Neural cell (in vitro differentiated cells): ENCODE results near the gene ATG4D. TPM values are rescaled to one million over a fixed set of nuclear protein-coding genes. Genes with fewer than 3 reads are reported as not detected.

ENCODE experiments used
- H2AFZ ChIP-seq: fragments of 200-600, 300-800 bp; sonication (generic), shearing (Covaris generic); 2 replicates; pipeline ENCODE4 v1.6.0; 2014; ENCODE audit warnings: low read depth, mild to moderate bottlenecking, antibody characterized with exemption, low read length, moderate library complexity
- H3F3A ChIP-seq: fragments of 200-600 bp; shearing (Covaris generic); 2 replicates; pipeline ENCODE4 v1.6.1; 2016; ENCODE audit warnings: mild to moderate bottlenecking, moderate library complexity, mixed read lengths, antibody characterized with exemption, low read length; ENCODE audit not compliant: insufficient read depth, poor library complexity, severe bottlenecking
- H3K27ac ChIP-seq: fragments of 200-600, 300-800 bp; sonication (generic), shearing (Covaris generic); 2 replicates; pipeline ENCODE4 v1.5.1; 2014; ENCODE audit warnings: mild to moderate bottlenecking, low read length, moderate library complexity
- H3K27me3 ChIP-seq: fragments of 300-800, 200-600 bp; sonication (generic), shearing (Covaris generic); 2 replicates; pipeline ENCODE4 v1.6.0; 2014; ENCODE audit warnings: mild to moderate bottlenecking, low read depth, low read length, moderate library complexity; ENCODE audit not compliant: insufficient read depth
- H3K36me3 ChIP-seq: fragments of 300-800, 200-600 bp; sonication (generic), shearing (Covaris generic); 2 replicates; pipeline ENCODE4 v1.5.1; 2014; ENCODE audit warnings: mild to moderate bottlenecking, antibody characterized with exemption, low read length, moderate library complexity; ENCODE audit not compliant: insufficient read depth
- H3K4me2 ChIP-seq: fragments of 300-800, 200-600 bp; sonication (generic), shearing (Covaris generic); 2 replicates; pipeline ENCODE4 v1.6.0; 2014; ENCODE audit warnings: mild to moderate bottlenecking, low read length
- H3K4me3 ChIP-seq: fragments of 300-800, 200-600 bp; sonication (generic), shearing (Covaris generic); 2 replicates; pipeline ENCODE4 v1.5.1; 2014; ENCODE audit warnings: mild to moderate bottlenecking, low read length, moderate library complexity
- H3K79me2 ChIP-seq: fragments of 200-600 bp; shearing (Covaris generic); replicated peaks from 2 replicates; pipeline ENCODE4 v1.6.0; 2014; ENCODE audit warnings: mild to moderate bottlenecking, low read length, moderate library complexity; ENCODE audit not compliant: insufficient read depth
- H3K9ac ChIP-seq: fragments of 300-800, 200-600 bp; sonication (generic), shearing (Covaris generic); 2 replicates; pipeline ENCODE4 v1.6.1; 2016; ENCODE audit warnings: mild to moderate bottlenecking, low read length, mixed read lengths
- H3K9me2 ChIP-seq: fragments of 200-600 bp; shearing (Covaris generic); 2 replicates; pipeline ENCODE4 v1.6.1; 2016; ENCODE audit warnings: mild to moderate bottlenecking, low read length, mixed read lengths; ENCODE audit not compliant: insufficient read depth
- H3K9me3 ChIP-seq: fragments of 200-600, 300-800 bp; sonication (generic), shearing (Covaris generic); 2 replicates; pipeline ENCODE4 v1.6.1; 2016; ENCODE audit warnings: mild to moderate bottlenecking, mixed run types, low read length, moderate library complexity, mixed read lengths
- H4K20me1 ChIP-seq: fragments of 200-600 bp; shearing (Covaris generic); 2 replicates; pipeline ENCODE4 v1.6.1; 2016; ENCODE audit warnings: mild to moderate bottlenecking, mixed run types; ENCODE audit not compliant: insufficient read depth
- EP300 ChIP-seq: fragments of 450-650 bp; conservative IDR thresholded peaks from 2 replicates; pipeline ENCODE4 v1.6.1; 2014; ENCODE audit warnings: antibody characterized with exemption, mild to moderate bottlenecking, moderate library complexity; ENCODE audit not compliant: poor library complexity, severe bottlenecking
- EZH2 ChIP-seq: fragments of 200-600, 300-800 bp; shearing (Covaris generic), sonication (generic); IDR thresholded peaks from 2 replicates; pipeline ENCODE4 v1.6.1; 2014; ENCODE audit warnings: antibody characterized with exemption, low read length, borderline replicate concordance, mild to moderate bottlenecking; ENCODE audit not compliant: insufficient read depth, poor library complexity, severe bottlenecking
- MXI1 ChIP-seq: fragments of 450-650 bp; conservative IDR thresholded peaks from 2 replicates; pipeline ENCODE4 v1.6.1; 2014; ENCODE audit warnings: antibody characterized with exemption, mild to moderate bottlenecking; ENCODE audit not compliant: poor library complexity, severe bottlenecking
- POLR2AphosphoS5 ChIP-seq: IDR thresholded peaks from 2 replicates; pipeline ENCODE4 v1.6.1; 2012
- RAD21 ChIP-seq: fragments of 450-650 bp; conservative IDR thresholded peaks from 2 replicates; pipeline ENCODE4 v1.6.1; 2014; ENCODE audit warnings: antibody characterized with exemption, mild to moderate bottlenecking, moderate library complexity
- REST ChIP-seq: IDR thresholded peaks from 2 replicates; pipeline ENCODE4 v1.6.1; 2012; ENCODE audit warnings: borderline replicate concordance
- SMC3 ChIP-seq: fragments of 450-650 bp; conservative IDR thresholded peaks from 2 replicates; pipeline ENCODE4 v1.6.1; 2014; ENCODE audit warnings: antibody characterized with exemption, mild to moderate bottlenecking, moderate library complexity; ENCODE audit not compliant: poor library complexity
- TAF1 ChIP-seq: IDR thresholded peaks from 2 replicates; pipeline ENCODE4 v1.6.1; 2012; ENCODE audit warnings: low read depth
- polyA plus RNA-seq: library from polyadenylated mRNA; depleted of rRNA; stranded (reverse); fragments of >200 nt; gene quantifications from 2 replicates; pipeline ENCODE4 v1.2.3, GENCODE V29; 2014
- TF ChIP-seq, protein P1 (sequence below): fragments of 450-650 bp; IDR thresholded peaks from 2 replicates; pipeline ENCODE4 v1.5.1; 2014; ENCODE audit warnings: antibody characterized with exemption, mild to moderate bottlenecking, moderate library complexity; ENCODE audit not compliant: poor library complexity, severe bottlenecking

Gene ATG4D
- polyA plus RNA-seq, 1 donor from 2014 or later, result 50.2 TPM

DNA sequence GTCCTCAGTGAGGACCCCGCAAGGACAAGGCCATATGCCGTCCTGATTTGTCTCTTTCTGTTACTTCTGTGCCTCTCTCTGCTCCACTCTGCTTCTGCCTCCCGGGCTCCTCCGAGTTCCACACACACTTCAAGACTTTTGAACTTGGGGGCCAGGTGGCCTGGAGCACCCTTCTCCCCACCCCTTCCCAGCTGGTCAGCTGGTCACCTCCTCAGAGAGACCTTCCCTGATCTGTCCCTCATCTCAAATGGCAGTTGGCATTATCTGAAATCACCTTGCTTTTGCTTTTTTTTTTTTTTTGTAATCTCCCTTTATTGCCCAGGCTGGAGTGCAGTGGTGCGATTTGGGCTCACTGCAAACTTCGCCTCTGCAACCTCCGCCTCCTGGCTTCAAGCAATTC is 24.3 kb upstream of the ATG4D start:
- H3K27ac ChIP-seq, result no peak overlapping the region

GRCh38 chr19:10520652-10521318 is 22.9 kb upstream of the ATG4D start:
- Histone ChIP-seq H3K27me3 (peaks cover 45% of the 10 kb centered on the region), H3K4me3 (no peak overlapping the region), H3K9me3 (no peaks in the 10 kb centered on the region), H3K9ac (no peak overlapping the region), H2AFZ (no peak overlapping the region), H3F3A (no peaks in the 10 kb centered on the region), H3K79me2 (no peaks in the 10 kb centered on the region), H3K27ac (no peak overlapping the region), H3K36me3 (no peaks in the 10 kb centered on the region), H3K9me2 (no peaks in the 10 kb centered on the region), H3K4me2 (no peak overlapping the region), H4K20me1 (no peaks in the 10 kb centered on the region)
- no peak for TF ChIP-seq MXI1
- no peak for TF ChIP-seq EZH2
- no peak for TF ChIP-seq SMC3
- no peak for TF ChIP-seq EP300
- TF ChIP-seq REST, result no peak
- TF ChIP-seq TAF1, result no peak
- TF ChIP-seq RAD21, result no peak

More for the DNA sequence above, 24.3 kb upstream of the ATG4D start:
- TF ChIP-seq MXI1, result no peak
- TF ChIP-seq RAD21, result no peak
- TF ChIP-seq, protein P1, sequence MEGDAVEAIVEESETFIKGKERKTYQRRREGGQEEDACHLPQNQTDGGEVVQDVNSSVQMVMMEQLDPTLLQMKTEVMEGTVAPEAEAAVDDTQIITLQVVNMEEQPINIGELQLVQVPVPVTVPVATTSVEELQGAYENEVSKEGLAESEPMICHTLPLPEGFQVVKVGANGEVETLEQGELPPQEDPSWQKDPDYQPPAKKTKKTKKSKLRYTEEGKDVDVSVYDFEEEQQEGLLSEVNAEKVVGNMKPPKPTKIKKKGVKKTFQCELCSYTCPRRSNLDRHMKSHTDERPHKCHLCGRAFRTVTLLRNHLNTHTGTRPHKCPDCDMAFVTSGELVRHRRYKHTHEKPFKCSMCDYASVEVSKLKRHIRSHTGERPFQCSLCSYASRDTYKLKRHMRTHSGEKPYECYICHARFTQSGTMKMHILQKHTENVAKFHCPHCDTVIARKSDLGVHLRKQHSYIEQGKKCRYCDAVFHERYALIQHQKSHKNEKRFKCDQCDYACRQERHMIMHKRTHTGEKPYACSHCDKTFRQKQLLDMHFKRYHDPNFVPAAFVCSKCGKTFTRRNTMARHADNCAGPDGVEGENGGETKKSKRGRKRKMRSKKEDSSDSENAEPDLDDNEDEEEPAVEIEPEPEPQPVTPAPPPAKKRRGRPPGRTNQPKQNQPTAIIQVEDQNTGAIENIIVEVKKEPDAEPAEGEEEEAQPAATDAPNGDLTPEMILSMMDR, result no peak
- TF ChIP-seq TAF1, result no peak
- TF ChIP-seq EP300, result no peak
- no peak for TF ChIP-seq SMC3
- no peak for TF ChIP-seq EZH2
- TF ChIP-seq REST, result no peak
- TF ChIP-seq POLR2AphosphoS5, result no peak
- no peaks in the 10 kb centered on the region for H3K9me2 ChIP-seq
- no peak overlapping the region for H2AFZ ChIP-seq
- no peaks in the 10 kb centered on the region for H3K36me3 ChIP-seq
- no peak overlapping the region for H3K9ac ChIP-seq
- H3K4me2 ChIP-seq, result no peak overlapping the region
- H3F3A ChIP-seq, result no peaks in the 10 kb centered on the region
- peaks cover 58% of the 10 kb centered on the region for H3K27me3 ChIP-seq
- H3K9me3 ChIP-seq, result no peaks in the 10 kb centered on the region
- no peaks in the 10 kb centered on the region for H3K79me2 ChIP-seq
- no peak overlapping the region for H3K4me3 ChIP-seq
- no peaks in the 10 kb centered on the region for H4K20me1 ChIP-seq
